Suppressor macrophage treated with lipopolysaccharide for 4 hours (primary cell): Measurements from ENCODE around the gene COX6B2.

Experiments
- DNase-seq: peaks from one replicate; pipeline ENCODE4 v3.0.0-alpha.2; 2020

COX6B2 gene

GRCh38 chr19:55311797-55312196, 42.7 kb downstream of the COX6B2 start:
- DNase-seq = no peak

GRCh38 chr19:55311397-55311796, 43.1 kb downstream of the COX6B2 start:
- no peak for DNase-seq

GRCh38 chr19:55310498-55310897, 44.0 kb downstream of the COX6B2 start:
- no peak for DNase-seq

- no peak for DNase-seq
Observed at GRCh38 chr19:55309448-55309847, 45.1 kb downstream of the COX6B2 start.

GRCh38 chr19:55308281-55308680, 46.2 kb downstream of the COX6B2 start:
- no peak for DNase-seq

GRCh38 chr19:55306712-55307111, 47.8 kb downstream of the COX6B2 start:
- DNase-seq = no peak

- no peak for DNase-seq
Observed at GRCh38 chr19:55305983-55306562, 48.4 kb downstream of the COX6B2 start.

- DNase-seq = peak; percentile 47
Observed at GRCh38 chr19:55305491-55305890, 49.0 kb downstream of the COX6B2 start.

- DNase-seq = no peak
Observed at GRCh38 chr19:55304980-55305379, 49.5 kb downstream of the COX6B2 start.

- no peak for DNase-seq
Observed at GRCh38 chr19:55304279-55304978, 50.1 kb downstream of the COX6B2 start.

GRCh38 chr19:55303477-55303876, 51.0 kb downstream of the COX6B2 start:
- DNase-seq = no peak

GRCh38 chr19:55302318-55302703, 52.2 kb downstream of the COX6B2 start:
- DNase-seq = no peak

GRCh38 chr19:55301459-55302317, 52.8 kb downstream of the COX6B2 start:
- peak; percentile 90 for DNase-seq

- DNase-seq = no peak
Observed at GRCh38 chr19:55300886-55301458, 53.5 kb downstream of the COX6B2 start.

GRCh38 chr19:55299991-55300390, 54.5 kb downstream of the COX6B2 start:
- no peak for DNase-seq
